Posterior cingulate gyrus (tissue), 11 donors: ENCODE measurements around the gene FHOD1.
A peak's percentile ranks its signal among the peaks of the same experiment; 100 is the strongest.

Experiments
- DNase-seq, 10 donors: peaks; one replicate each; pipeline versions ENCODE4 v3.0.0 to v3.0.0-alpha.2; 2020 to 2021; ENCODE audit warnings: mixed read lengths in 3 of 10
- intact Hi-C: fragments of 100-400 bp; cut with DNase I; formaldehyde crosslinking; loops from one replicate; pipeline ENCODE4 v1.15.1; 2023

Gene FHOD1

GRCh38 chr16:67183284-67183626, 64.0 kb downstream of the FHOD1 start:
- intact Hi-C loops = no loop called here
- DNase-seq = no peak

DNA sequence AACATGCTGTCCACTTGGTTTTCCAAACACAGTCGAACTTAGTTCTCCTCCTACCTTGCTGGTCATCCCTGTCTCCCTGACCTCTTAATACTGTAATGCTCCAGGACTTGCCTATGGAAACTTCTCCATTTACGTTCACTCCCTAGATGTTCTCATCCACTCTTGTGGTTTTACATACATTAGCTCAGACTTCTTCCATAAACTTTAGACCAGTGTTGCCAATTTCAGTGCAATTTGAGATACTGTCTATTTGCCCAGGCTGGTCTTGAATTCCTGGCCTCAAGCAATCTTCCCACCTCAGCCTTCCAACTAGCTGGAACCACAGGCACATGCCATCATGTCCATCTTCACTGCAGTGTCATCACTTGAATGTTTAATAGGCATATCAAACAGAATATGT, 65.0 kb downstream of the FHOD1 start:
- intact Hi-C loops = no loop called here
- DNase-seq = no peak

DNA sequence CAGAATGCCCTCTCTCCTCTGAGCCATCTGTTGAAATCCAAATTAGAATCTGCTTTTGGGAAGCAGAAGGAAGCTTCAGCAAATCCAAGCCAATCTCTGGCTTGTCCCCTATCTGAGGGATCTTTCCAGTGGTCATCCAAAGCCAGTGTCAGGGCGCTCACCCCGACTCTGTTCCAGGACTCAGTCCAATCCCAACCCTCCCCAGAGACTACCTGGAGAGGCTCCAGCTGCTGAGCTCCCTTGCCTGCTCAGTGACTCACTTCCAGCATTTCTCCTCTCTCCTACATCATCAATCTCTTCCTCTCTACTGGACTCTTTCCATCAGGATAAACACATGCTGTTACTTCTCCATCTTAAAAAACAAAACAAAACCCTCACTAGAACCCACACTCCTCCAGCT, 65.9 kb downstream of the FHOD1 start:
- intact Hi-C loops = no loop called here

GRCh38 chr16:67180166-67180565, 67.1 kb downstream of the FHOD1 start:
- intact Hi-C loops = no loop called here
- DNase-seq = no peak

More for the DNA sequence above, 65.9 kb downstream of the FHOD1 start:
- DNase-seq = no peak

DNA sequence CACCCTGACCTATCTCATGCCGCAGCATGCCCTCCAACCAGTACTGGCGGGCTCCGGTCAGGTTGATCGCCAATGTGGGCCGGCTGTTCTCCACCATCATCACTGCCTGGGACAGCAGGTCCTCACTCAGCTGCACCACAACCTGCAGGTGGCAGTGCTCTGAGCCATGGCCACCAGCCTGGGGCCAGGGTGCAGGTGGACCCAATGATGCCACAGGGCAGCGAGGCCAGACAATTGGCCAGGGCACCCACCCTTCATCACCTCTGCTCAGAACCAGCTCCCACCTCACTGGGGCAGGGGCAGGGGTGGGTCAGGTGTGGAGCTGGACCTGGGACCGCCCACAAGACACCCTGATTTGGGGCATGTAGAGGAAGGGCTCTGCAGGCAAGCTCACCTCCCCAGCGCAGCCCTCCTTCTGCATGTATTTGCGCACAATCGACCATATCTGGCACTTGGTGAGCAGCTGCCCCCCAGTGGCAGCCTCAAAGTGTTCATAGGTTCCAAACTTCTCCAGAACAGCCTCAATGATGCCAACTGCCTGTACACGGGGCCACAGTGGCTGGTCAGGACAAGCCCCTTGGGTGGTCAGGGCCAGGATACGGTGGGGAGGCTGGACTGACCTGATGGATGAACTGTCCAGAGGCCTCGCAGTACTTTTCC, 67.7 kb downstream of the FHOD1 start:
- intact Hi-C loops = no loop called here
- DNase-seq = peak in 1 of 10 donors; percentile 86
